HG02840 (cell line): Measurements from ENCODE around the gene KIRREL2.

Source experiments
- ATAC-seq: cut with Tn5 transposase; IDR thresholded peaks from one replicate; pipeline ENCODE4 v1.9.1; 2021; ENCODE audit warnings: mild to moderate bottlenecking, moderate library complexity, moderate number of reproducible peaks; ENCODE audit not compliant: unreplicated experiment, low FRiP score

The KIRREL2 gene

DNA sequence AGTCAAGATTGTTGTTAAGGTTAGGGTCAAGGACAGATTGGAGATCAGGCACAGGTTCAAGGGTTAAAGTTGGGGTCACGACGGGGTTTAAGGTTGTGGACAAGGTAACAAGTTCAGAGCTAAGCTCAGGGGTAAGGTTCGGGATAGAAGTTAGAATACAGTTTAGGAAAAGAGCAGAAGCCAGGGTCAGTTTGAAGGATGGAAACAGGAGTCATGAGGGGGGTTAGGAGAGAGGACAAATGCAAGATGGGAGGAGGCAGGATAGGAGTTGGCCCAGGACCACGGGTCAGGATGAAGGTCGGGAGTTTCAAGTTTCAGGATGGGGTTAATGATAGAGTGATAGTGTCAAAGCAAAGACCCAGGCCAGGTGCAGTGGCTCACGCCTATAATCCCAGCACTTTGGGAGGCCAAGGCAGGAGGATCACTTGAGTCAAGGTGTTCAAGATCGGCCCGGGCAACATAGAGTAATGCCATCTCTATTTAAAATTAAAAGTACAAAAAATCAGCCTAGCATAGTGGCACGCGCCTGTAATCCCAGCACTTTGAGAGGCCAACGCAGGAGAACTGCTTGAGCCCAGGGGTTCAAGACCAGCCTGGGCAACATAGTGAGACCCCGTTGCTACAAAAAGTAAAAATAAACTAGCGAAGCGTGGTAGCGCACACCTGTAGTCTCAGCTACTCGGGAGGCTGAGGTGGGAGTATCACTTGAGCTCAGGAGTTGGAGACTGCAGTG lies 12.1 kb upstream of the KIRREL2 start:
- ATAC-seq, result no peak

DNA sequence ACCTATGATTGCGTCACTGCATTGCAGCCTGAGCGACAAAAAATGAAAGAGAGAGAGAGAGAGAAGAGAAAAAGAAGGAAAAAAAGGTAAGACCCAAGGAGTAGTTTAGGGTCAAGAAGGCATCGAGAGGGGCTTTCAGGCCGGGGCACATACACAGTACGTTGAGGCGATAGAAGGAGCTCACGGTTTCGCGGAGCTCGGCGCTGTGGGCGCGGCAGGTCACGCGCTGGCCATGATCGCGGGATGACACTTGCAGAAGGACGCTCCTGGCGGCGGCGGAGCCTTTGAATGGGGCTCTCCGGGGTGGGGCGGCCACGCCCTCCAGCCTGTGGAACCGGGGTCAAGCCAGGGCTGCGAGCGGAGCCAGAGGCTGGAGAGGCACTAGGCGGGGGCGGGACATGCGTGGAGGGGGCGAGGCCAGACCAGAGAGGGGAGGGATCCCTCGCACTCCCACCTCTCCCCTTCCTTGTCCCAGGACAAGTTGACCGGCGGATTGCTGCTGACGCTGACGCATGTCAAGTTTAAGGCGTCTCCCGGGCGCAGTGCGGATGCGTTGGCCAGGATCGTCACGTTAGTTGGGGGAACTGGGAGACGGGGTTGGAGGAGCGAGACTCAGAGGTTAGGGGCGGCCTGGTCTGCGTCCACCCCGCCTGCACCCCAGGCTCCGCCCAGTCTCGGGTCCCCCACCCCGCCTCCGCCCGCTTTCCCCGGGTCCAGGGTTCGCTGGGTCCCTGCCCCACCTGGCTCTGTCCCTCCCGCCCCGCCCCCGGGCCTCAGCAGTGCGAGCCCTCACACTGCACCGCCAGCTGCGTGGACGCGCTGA lies 11.3 kb upstream of the KIRREL2 start:
- no peak for ATAC-seq

DNA sequence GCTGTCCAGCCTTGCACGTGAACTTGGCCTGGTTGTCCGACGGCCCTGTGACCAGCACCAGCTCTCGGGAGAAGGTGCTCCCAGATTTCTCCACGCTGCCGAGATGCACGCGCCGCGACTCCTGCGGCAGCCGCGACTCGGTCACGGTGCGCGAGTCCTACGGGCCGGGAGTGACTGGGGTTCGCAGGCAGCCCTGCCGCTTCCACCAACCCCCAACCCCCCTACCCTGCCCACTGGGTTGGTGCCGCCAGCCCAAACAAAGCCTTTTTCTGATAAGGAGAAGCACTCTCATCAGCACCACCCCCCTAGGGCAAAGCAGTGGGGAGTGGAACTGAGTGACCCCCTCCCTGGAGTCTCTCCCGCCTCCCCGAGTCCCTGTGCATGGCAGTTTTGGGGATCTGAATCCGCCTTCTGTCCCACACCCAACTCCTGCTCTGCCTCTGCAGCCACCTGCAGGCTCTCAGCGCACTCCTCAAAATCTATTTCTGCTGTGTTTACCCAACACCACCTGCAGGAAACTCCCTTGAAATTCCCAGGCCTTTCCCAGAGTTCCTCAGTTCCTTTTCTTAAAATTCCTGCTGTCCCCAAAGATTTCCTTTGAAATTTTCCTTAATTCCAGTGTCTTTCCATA lies 10.6 kb upstream of the KIRREL2 start:
- no peak for ATAC-seq

DNA sequence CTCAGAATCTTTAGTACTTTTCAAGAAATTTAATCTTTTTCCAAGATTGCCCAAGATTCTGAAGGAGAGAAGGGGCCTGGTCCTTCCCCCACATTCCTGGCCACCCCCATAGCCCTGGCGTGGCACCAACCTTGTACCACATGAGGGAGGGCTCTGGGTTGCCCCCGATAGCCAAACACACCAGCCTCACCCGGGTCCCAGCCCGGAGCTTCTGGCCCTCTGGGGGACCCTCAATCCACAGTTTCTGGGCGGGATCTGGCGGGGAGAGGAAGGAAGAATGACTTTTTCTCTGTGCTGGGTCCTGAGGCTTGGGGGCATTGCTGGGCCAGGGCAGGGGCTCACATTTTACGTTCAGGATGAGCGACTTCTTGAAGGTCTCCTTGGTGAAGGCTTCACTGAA lies 8.8 kb upstream of the KIRREL2 start:
- no peak for ATAC-seq

DNA sequence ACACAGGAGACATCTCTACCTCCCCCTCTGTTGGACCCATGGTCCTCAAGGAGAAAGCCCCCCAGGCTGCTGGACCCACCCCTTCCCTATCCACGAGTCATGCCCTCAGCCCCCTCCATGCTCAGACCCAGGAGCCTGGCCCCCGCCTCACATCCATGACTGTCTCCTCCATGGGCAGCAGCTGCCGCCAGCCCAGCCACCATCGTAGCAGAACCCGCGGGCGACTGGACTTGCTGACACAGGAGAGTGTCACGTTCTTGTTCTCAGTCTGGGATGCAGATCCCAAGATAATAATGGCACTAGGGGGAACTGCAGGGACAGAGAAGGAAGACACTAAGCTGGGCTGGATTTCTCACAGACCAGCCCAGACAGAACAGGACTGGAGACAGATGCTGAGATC lies 8.2 kb upstream of the KIRREL2 start:
- ATAC-seq, result no peak

DNA sequence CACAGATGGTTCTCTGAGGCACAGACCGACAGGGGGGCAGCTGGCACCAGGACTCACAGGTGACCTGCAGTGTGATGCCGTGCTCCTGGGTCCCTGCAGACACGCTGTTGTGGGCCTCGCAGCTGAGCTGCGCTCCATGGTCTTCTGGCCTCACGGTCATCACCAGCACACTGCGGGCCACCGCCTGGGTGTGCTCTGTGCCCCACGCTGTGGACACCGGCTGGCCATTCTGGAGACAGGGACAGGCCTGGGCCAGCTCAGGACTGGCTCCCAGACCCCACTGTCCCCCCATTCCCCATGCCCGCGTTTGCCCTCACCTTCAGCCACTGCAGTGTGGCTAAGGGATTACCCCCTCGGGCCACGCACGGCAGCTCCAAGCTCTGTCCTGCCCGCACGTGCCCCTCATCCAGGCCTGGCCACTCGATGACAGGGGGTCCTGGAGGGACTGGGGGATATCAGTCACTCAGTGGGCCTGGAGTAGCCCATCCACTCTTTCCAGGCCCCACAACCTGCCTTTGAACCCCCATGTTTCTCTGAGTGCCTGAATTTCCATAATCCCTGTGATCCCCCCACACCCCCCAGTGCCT lies 7.7 kb upstream of the KIRREL2 start:
- no peak for ATAC-seq

DNA sequence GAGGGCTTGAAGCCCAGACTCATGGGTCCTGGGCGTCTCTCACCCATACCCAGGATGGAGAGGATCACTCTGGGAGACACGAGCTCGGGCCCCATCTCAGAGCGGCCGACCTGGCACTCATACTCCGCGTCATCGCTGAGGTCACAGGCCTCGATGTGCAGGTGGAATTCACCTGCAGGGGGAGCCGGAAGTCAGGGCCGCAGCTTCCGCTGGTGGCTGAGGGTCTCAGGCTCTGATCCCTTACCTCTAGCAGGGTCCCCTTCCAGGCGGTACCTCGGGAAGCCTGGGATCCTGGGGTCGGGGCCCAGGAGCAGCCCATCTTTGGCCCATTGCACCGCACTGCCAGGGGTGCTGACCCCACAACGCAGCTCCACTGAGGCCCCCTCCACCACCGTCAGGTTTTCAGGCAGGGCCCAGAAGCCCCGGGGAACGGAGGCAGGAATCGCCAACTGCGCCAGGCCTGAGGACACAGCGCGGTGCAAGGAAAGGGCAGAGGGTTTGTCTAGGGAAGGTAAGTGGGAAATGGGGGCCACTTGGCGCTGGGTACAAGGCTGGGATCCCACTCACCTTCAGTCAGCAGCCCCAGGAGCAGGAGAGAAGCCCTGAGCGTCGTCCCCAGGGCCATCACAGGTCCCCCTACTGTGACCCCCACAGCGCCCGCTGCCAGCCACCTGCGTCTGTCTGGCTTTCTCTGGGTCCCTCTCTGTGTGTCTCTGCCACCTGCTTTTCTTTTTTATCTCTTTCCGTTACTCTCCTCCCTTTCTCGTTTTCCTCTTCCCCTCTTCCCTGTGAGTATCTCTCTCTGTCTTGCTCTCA lies 5.3 kb upstream of the KIRREL2 start:
- no peak for ATAC-seq

DNA sequence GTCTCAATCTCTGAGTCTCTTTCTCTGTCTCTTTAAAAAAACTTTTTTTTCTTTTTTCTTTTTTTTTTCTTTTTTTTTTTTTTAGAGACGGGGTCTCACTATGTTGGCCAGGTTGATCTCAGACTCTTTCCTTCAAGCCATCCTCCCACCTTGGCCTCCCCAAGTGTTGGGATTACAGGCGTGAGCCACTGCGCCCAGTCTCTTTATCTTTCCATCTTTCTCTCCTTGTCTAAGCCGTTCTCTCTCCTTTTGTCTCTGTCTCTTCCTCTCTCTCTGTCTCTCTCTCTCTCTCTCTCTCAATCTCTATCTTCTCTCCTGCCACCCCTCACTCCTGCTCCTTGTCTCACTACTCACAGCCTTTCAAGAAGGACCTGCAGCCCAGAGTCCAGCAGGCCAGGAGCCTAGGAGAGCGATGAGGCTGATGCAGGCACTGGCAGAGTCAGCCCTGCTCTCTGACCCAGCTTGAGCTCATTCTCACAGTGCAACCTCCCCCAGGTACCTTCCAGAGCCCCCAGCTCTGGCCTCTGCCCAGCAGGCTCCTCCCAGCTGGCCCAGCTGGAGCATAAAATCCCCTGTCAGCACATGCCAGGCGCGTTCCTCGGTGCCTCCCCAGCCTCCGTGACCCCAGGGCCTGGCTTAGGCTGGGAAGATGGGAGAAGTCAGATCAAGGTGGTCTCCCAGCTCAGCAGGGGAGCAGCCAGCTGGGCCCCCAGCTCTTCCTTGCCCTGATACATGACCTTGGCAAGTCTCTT lies 4.5 kb upstream of the KIRREL2 start, which contains the start of gene NPHS1:
TSS of gene NPHS1 (minus strand) at position 476 of the 752 bp plus-strand sequence. CDS start 667 bp downstream, outside the sequence.
- no peak for ATAC-seq

DNA sequence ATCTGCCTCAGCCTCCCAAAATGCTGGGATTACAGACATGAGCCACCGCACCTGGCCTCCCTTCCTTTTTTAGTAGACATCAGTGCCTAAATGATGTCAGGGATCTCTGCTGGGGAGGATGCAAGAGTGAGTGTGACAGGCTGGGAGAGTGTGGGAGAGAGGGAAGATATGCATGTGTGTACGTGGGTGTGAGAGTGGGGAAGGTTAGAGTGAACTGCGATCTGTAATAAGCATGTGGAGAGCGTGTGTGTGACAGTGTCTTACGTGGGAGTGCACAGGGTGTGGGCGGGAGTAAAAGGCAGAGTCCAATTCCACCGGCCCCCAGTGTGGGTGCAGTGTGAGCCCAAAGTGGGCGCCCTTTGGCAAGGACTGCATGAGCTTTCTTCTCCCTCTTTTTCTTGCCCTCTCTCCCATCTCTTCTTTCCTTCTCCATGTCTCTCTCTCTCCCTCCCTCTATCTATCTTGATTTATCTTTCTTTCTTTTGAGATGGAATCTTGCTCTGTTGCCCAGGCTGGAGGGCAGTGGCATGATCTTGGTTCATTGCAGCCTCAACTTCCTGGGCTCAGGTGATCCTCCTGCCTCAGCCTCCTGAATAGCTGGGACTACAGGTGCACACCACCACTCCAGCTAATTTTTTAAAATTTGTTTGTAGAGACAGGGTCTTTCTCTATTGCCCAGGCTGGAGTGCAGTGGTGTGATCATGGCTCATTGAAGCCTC lies 3.5 kb upstream of the KIRREL2 start:
- ATAC-seq, result no peak

DNA sequence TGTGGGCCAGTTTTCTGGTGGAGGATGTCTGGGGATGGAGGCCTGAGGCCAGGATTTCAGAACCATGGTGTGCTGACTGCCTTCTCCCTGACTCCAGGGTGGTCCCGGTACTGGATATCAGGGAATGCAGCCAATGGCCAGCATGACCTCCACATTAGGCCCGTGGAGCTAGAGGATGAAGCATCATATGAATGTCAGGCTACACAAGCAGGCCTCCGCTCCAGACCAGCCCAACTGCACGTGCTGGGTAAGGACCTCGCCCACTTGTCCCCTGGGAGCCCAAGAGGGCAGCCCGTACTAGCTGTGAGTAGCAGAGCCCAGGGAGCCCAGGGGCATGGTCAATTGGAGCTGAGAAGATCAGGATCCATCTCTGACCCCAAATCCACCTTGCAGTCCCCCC lies 1.6 kb downstream of the KIRREL2 start:
- no peak for ATAC-seq

DNA sequence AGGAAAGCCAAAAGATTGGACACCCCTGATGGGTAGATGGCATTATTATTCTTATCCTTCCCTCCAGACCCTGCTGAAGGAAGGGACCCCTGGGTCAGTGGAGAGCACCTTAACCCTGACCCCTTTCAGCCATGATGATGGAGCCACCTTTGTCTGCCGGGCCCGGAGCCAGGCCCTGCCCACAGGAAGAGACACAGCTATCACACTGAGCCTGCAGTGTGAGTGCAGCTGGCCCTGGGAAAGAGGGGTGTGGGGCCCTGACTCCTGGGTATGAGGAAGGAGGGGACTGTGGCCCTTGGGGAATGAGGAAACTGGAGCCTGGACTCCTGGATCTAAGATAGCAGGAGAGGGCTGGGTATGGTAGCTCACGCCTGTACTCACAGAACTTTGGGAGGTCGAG lies 2.7 kb downstream of the KIRREL2 start:
- no peak for ATAC-seq

DNA sequence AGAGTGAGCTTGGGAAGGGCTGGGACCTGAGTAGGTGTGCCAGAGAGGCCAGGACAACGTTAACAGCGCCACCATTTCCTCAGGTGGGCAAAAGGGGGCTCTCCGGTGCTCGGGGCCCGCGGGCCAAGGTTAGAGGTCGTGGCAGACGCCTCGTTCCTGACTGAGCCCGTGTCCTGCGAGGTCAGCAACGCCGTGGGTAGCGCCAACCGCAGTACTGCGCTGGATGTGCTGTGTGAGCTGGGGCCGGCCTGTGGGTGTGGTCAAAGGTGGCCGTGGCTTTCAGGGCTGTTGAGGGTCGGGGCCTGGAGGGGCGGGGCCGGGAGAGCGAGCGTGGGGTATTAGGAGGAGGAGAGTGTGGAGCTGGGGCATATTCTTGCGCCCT lies 3.7 kb downstream of the KIRREL2 start:
- no peak for ATAC-seq

DNA sequence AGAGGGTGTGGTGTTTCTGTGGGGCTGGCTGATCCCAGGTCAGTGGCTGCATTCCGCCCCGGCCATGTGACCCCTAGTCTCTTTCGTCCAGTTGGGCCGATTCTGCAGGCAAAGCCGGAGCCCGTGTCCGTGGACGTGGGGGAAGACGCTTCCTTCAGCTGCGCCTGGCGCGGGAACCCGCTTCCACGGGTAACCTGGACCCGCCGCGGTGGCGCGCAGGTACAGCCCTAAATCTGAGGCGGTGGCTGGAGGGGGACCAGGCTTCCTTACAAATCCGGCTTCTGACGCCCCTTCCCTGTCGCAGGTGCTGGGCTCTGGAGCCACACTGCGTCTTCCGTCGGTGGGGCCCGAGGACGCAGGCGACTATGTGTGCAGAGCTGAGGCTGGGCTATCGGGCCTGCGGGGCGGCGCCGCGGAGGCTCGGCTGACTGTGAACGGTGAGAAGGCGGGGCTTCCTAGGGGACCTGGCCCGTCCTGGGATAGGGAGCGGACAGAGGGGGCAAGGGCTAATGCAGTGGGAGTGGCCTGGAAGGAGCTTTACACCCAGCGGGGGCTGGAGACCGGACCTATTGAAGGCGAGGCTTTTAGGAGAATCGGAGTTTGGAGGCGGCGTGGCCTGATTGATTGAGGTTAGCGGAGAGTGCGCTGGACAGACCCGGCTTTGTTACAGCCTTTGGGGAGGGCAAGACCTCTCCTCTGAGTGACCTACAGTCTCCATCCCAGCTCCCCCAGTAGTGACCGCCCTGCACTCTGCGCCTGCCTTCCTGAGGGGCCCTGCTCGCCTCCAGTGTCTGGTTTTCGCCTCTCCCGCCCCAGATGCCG lies 4.3 kb downstream of the KIRREL2 start:
- ATAC-seq, result no peak

DNA sequence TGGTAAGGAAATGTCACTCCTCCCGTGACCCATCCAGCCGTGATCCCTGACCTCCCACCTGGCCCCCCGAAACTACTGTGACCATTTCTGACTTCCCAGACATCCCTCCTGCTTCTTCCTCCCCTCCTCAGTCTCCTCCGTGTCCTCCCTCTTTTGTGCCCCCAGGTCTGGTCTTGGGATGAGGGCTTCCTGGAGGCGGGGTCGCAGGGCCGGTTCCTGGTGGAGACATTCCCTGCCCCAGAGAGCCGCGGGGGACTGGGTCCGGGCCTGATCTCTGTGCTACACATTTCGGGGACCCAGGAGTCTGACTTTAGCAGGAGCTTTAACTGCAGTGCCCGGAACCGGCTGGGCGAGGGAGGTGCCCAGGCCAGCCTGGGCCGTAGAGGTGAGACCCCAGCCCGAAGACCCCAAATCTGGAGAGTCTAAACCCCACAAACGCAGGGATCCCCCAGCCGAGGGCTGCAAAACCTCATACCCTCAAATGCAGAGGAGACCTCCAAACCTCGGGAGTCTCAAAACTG lies 5.0 kb downstream of the KIRREL2 start:
- no peak for ATAC-seq

DNA sequence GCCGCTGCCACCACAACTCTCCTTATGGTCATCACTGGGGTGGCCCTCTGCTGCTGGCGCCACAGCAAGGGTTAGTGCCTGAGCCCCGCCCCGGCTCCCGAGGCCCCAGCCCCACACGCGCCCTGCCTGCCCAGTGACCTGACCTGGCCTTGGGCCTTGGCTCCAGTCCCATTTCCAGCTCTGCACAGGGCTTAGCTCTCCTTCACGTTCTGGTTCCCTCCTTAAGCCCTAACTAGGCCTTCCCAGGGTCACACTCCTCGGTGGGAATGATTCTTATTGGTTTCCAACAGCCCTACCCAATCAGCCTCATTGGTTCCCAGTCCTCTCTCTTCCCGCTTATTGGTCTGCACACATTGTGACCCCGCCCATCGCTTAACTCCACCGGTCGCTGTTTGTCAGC lies 5.8 kb downstream of the KIRREL2 start:
- ATAC-seq, result no peak

DNA sequence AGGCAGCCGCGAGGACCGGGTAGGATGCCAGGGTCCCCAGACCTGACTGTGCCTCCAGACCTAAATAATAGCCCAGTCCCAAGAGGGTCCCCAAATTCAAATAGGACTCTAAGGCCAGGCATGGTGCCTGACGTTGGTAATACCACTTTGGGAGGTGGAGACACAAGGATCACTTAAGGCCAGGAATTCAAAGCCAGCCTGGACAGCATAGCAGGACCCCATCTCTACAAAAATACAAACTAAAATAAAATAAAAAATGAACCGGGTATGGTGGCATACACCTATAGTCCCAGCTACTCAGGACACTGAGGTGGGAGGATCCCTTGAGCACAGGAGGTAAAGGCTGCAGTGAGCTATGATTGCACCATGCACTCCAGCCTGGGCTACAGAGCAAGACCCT lies 6.3 kb downstream of the KIRREL2 start:
- ATAC-seq, result no peak

DNA sequence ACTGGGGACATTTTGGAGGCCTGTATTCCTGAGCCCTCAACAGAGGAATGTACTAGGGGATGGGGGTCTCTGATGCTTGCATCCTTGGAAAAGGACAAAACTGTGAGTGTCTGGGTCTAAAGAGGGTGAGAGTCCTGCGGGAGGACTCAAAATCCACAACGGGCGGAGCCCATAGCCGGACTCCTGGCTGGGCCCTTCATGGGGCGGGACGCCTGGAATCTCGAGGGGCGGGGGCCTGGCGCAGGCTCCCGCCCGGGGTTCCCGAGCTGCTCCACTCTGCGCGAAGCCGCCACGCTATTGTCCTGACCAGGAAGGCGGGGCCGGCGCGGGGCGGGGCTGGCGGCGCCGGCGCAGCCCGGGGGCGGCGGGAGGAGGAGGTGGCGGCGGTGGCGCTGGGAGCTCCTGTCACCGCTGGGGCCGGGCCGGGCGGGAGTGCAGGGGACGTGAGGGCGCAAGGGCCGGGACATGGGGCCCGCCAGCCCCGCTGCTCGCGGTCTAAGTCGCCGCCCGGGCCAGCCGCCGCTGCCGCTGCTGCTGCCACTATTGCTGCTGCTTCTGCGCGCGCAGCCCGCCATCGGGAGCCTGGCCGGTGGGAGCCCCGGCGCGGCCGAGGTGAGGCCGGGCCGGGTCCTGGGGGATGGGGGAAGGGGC lies 11.6 kb downstream of the KIRREL2 start, which contains the start of gene APLP1:
TSS of gene APLP1 (plus strand) at position 403 of the 651 bp plus-strand sequence. CDS start at position 466, 63 bp downstream.
- no peak for ATAC-seq
